Choroid plexus epithelial cell (primary cell): Measurements from ENCODE around the gene RALGPS1.

ENCODE experiments used
- DNase-seq: peaks from one replicate; pipeline ENCODE4 v3.0.0-alpha.2; 2010; ENCODE audit warnings: low read depth
- H3K4me3 ChIP-seq: 2 replicates; pipeline ENCODE4 v1.5.1; 2011; ENCODE audit warnings: low read depth, mild to moderate bottlenecking, control low read depth, low read length, moderate library complexity
- TF ChIP-seq, protein P1 (sequence below): conservative IDR thresholded peaks from 2 replicates; pipeline ENCODE4 v1.5.1; 2011; ENCODE audit warnings: low read depth, mild to moderate bottlenecking, control low read depth, inconsistent platforms, low read length, moderate library complexity

The RALGPS1 gene

DNA sequence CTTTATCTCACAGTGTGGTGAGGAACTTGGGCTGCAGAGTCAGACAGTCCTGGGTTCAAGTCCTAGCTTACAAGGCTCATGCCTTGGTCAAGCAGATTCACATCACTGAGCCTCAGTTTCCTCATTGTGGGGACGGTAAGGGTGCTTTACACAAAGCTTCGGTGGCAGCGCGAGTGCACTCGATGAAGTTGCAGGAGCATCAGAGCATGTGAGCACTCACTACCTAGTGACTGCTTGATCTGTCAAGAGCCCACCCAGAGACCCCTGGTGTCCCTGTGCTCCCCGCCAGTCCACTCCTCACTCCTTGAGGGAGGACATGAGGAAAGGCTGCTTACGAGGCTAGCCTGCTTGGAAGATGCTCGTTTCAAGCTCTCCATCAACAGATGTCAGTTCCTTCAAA is 293.8 kb downstream of the RALGPS1 start:
- no peak overlapping the region for H3K4me3 ChIP-seq
- no peak for DNase-seq
- TF ChIP-seq, protein P1, sequence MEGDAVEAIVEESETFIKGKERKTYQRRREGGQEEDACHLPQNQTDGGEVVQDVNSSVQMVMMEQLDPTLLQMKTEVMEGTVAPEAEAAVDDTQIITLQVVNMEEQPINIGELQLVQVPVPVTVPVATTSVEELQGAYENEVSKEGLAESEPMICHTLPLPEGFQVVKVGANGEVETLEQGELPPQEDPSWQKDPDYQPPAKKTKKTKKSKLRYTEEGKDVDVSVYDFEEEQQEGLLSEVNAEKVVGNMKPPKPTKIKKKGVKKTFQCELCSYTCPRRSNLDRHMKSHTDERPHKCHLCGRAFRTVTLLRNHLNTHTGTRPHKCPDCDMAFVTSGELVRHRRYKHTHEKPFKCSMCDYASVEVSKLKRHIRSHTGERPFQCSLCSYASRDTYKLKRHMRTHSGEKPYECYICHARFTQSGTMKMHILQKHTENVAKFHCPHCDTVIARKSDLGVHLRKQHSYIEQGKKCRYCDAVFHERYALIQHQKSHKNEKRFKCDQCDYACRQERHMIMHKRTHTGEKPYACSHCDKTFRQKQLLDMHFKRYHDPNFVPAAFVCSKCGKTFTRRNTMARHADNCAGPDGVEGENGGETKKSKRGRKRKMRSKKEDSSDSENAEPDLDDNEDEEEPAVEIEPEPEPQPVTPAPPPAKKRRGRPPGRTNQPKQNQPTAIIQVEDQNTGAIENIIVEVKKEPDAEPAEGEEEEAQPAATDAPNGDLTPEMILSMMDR, result no peak

DNA sequence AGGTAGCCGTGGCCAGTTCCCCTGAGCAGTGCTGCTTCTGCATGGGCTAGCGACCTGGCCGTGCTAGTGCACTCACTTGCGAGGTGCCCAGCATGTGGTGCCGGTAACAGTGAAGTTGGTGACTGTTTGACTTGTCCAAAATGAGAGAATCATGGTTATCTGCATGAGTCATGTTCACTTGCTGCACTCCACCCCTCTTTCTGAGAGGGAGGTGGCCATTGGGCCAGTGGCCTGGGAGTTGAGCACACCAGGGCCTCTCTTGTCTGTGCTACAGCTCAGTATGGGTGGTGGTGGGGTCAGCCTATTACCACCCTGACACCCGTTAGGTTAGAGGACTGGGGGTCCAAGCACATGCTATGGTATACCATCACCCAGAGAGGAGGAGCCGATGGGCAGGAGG is 294.6 kb downstream of the RALGPS1 start:
- H3K4me3 ChIP-seq, result no peak overlapping the region
- TF ChIP-seq, protein P1, result no peak
- no peak for DNase-seq

DNA sequence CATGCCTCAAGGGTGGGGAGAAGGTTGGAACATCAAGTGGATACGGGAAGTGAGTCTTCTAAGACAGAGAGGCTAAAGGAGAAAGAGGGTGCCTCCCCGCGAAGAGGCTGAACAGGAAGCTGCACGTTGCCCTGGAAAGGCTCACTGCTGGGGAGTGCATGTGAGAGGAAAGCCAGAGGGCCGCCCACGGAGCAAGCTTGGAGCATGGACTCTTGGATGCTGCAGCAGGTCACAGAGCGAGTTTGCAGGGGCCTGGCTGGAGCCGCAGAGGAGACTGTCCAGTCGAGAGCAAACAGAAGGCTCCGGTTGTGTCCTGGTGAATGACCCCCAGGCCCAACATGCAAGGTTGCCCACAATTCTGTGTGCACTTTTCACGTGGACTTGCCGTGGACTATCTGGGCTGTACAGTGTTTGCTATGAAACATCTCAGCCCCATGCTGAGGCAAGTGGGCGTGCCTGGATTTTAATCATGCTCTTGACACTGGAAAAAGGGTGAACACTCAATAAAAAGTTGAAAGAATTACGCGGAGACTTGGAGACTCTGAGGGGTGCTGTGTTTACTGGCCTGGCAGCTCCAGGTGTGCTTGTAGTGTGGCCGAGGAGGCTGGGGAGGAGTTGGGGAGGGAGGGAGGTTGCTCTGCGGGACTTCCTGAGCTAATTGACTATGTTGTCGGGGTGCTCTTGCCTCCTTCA is 295.5 kb downstream of the RALGPS1 start:
- peak; percentile 41 for DNase-seq
- TF ChIP-seq, protein P1, result no peak
- no peak overlapping the region for H3K4me3 ChIP-seq

DNA sequence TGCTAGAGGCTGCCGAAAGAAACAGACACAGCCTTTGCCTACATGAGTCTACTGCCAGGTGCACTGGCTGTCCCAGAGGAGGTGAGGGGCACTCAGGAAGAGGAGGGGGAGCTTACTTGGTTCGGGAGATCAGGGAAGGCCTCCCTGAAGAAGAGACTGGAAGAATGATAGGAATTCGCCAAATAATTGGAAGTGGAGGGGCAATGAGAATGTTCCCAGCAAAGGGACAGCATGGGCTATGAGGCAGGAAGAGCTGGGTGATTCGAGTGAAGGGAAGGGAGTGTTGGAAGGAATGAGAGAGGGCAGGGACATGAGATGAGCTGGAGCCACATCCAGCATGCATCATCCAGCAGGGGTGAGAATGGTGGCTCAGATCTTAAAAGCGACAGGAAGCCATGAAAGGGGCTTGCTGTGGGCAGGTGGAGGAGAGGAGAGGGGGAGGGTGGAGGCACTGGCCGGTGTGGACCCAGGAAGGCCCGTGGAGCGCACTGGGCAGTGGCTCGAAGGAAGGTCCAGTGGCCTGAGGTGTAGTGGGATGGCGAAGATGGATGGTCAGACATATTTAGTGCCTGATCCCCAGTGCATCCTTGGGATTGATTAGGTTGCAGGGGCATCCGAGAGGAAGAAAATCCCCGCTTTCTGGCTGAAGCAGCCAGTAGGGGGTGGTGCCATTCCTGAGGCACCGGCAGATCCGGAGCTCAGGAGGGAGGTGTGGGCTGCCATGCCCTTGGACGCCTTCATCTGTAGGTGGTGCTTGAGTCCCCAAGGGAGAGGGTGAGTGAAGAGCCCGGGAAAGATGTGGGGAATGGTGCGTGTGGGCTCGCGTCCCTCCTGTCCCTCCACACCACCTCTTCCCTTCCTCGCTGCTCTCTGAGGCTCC is 296.5 kb downstream of the RALGPS1 start:
- no peak for DNase-seq
- H3K4me3 ChIP-seq, result no peak overlapping the region
- TF ChIP-seq, protein P1, result no peak

DNA sequence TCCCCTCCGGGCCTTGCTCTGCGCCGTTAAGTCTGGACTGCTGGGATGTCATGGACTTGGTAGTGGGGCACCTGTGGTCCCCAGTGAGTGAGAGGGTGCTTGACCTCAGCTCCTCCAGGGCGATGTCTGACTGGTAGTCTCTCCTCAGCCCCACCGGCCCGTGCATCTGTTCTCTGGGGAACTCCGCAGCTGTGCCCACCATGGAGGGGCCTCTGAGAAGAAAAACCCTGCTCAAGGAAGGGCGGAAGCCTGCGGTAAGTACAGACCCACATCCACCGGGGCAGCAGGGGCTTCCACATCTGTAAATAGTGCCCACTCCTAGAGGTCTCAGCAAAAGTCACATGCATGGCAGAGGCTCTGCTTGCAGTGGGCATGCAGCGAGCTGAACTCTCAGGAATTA is 297.4 kb downstream of the RALGPS1 start:
- TF ChIP-seq, protein P1, result no peak
- no peak overlapping the region for H3K4me3 ChIP-seq
- no peak for DNase-seq

DNA sequence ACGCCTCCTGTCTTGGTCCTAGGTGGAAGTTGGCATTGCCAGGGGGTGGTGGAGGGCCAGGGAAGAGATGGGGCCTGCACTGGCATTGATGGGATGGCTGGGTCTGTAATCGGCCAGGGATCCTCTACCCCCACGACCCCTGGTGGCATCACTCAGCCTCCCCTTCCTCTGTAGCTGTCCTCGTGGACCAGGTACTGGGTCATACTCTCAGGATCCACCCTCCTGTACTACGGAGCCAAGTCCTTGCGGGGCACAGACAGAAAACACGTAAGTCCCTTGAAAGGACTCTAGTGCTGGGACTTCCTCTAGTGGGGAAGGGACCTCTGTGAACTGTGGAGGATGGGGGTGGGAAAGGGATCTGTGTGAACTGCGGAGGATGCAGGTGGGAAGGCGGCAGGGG is 297.9 kb downstream of the RALGPS1 start:
- TF ChIP-seq, protein P1, result no peak
- no peak overlapping the region for H3K4me3 ChIP-seq

More for the DNA sequence above, 297.9 kb downstream of the RALGPS1 start:
- no peak for DNase-seq
